Measurements from ENCODE around the gene TACR2.

- no peak for TF ChIP-seq CTCF (IDR thresholded peaks at IDR 0.05)
- TF ChIP-seq TCF7L2 (IDR thresholded peaks at IDR 0.05; ENCODE audit: low read depth, low read length) = no peak
- no peak for TF ChIP-seq POLR2AphosphoS5 (IDR thresholded peaks at IDR 0.05; ENCODE audit: low read depth, low read length)
- no peak for TF ChIP-seq SIN3A (IDR thresholded peaks at IDR 0.05; ENCODE audit: borderline replicate concordance, insufficient read depth, low read depth, low read length)
Measured at GRCh38 chr10:69358148-69358795, 58.4 kb downstream of the TACR2 start.

Measured in Panc1 (cell line).